ENCODE data around the gene SLC6A16.

DNA sequence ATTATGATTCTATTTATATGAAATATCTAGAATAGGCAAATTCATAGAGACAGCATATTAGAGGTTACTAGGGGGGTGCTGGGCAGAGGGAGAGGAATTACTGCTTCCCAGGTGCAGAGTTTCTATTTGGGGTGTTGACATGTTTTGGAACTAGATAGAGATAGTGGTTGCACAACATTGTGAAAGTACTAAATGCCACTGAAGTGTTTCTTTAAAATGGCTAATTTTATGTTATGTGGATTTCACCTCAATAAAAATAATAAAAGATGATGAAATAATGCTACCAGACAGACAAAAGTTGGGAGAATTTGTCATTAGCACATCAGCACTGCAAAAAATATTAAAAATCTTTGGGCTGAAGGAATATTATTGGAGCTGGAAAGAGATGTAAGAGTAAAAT, 63.4 kb downstream of the SLC6A16 start:
- no peak for TF ChIP-seq POLR2A (IDR thresholded peaks at IDR 0.05; ENCODE audit: low read depth, low read length)
- no peak for TF ChIP-seq PAX5 (IDR thresholded peaks at IDR 0.05; ENCODE audit: insufficient read depth, low read length, severe bottlenecking)
- TF ChIP-seq TAF1 (IDR thresholded peaks at IDR 0.05; ENCODE audit: low read depth, low read length) = no peak
- no peak for TF ChIP-seq POLR2AphosphoS5 (IDR thresholded peaks at IDR 0.05; ENCODE audit: low read depth, low read length)
